Stimulated activated CD4-positive, alpha-beta T cell treated with anti-CD3 and anti-CD28 coated beads, TNF-alpha, amount 100 ng/mL, for 24 hours (primary cell): ENCODE results near the gene SLC9A7.
A peak's percentile ranks its signal among the peaks of the same experiment; 100 is the strongest.
"Not testable (repeated sequence)": the region's sequence is repeated elsewhere in the genome, so short reads cannot be mapped to it uniquely, and the experiment has no call there.

ENCODE experiments used
- DNase-seq, 3 experiments: peaks; one replicate each; pipeline ENCODE4 v3.0.0-alpha.2; 2020; ENCODE audit warnings: low read depth in 3 of 3

The SLC9A7 gene

DNA sequence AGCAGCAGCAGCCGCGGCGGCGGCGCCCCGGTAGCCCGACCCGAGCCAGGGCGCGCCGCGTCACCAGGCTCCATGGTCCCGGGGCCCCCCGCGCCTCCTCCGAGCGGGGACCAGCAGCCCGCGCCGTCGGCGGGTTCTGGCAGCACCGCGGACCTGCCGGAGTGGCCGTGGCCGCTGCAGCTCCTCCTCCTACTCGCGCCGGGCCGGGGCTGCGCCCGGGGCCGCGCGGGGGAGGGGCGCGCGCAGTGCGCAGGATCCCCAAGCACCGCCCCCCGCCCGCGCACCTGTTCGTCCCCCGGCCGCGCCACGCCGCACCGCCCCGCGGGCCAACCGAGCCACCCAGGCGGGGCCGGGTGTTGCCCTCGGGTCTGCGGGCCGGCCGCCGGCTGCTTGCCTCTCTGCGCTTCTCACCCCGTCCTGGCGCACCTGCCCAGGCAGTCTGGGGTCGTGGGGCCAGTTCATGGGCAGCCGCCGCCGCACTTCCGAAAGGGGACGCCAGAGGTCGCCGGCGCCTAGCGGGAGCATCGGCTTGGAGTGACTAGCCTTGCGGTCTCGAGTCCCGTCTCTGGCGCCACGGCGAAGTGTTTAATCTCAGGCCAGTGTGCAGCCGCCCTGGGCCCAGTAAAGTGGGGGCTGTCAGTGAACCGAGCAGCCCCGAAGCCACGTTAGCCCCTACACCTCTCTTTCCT lies at the start of gene SLC9A7:
SLC9A7 (minus strand) TSS at position 163 of the 689 bp plus-strand sequence; CDS start at position 74, 89 bp downstream.
- peak; percentile 53 to 76 (median 54) for DNase-seq

DNA sequence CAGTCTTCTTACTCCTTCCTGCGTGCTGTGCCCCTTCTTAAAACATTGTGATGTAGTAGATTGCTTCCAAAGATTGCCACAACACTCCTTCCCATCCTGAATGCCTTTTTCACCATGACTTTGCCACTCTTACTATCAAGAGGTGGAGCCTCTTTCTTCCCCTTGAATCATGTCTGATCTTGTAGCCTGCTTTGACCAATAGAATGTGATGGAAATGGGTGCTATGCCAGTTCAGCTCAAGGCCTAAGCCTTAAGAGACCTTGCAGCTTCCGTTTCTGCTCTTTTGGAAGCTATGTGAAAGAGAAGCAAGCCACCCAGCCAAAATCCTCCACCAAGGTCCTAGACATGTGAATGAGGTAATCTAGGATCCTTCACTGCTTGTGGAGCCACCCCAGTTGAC lies 46.4 kb upstream of the SLC9A7 start:
- no peak for DNase-seq

DNA sequence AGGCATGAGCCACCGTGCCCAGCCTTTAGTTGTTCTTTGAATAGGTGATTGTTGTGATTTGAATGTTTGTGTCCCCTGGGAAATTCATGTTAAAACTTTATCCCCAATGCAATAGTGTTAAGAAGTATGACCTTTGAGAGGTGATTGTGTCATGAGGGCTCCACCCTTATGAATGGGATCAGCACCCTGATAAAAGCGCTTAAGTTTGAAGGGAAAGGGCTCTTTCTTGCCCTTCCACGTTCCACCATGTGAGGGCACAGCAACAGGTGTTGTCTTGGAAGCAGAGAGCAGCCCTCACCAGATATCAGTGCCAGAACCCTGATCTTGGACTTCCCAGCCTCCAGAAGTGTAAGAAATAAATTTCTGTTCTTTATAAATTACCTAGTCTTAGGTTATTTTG lies 44.2 kb upstream of the SLC9A7 start:
- DNase-seq: no peak

DNA sequence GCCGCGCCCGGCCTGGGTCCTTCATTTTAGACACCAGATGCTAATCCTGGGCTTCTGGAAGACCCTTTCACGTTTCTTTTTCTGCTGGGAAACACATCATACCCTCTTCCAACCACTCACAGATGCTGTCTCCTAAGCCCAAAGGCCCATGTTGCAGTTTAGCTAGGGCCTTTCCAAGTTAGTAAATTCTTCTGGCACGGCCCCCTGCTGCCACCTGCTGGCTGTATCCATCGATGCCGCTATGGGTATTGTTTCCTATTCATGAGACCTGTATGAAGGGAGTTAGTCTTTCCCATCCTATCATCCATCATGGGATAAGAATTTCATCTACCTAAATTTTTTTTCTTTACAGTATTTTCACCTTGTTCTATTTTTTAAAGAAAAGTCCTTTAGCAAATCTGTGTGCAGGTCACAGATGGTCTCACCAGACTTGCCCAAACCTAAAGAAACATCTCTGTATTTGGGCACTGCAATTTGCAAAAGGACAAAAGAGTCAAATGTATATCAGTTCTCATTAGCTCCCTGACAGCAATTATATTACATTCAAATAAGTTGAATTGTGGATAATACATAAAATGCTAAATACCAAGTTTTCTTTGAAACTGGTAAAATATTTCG lies 37.8 kb upstream of the SLC9A7 start:
- DNase-seq: peak; percentile 37 to 70 (median 44)

DNA sequence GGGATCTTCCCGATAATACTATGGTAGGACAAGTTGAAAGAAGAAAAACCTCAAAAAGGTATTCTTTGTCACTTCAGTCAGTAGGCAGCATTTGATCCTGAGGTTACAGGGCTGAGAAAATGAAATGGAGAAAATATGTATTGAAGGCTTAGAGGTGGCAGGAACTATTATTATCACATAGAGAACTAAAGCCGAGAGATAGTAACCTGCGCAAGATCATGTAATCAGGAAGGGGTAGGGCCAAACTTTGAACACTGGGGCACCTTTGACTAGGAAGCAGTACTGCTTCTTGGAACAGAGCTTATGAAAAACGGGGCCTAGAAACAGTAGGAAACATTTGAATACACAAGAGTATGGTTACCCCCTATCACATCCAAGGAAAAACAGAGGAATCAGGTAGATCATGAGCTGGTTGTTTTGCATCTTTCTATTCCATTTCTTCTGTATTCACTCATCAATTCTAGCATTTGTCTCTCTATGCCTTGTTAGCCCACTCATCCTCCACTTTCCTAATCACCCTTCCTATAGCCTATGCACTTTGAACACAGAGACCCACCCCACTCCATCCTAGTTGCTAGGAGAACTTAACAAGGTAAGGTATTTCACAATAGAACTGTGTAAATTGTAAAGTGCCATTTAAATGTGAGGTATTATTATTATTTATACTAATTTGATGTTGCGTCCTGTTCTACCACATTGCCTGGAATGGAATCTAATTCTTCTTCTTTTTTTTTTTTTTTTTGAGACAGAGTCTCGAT lies 34.6 kb upstream of the SLC9A7 start:
- DNase-seq: no peak

DNA sequence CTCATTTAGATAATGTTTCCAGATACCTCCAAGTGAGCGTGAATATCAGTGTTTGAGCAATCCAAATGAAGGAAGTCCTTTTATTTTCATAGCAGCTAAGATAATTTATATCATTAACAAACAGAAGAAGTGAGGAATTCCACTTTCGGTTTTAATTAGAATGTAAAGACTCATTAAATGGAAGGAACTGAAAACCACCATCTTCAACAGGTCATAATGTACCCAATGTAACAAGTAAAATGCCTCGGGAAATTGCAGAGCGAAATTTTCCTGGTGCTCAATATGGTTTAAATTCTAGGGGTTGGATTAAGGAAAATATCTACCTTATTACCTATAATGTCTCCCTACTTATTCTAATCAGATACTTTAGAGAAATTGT lies 33.9 kb upstream of the SLC9A7 start:
- DNase-seq: no peak

DNA sequence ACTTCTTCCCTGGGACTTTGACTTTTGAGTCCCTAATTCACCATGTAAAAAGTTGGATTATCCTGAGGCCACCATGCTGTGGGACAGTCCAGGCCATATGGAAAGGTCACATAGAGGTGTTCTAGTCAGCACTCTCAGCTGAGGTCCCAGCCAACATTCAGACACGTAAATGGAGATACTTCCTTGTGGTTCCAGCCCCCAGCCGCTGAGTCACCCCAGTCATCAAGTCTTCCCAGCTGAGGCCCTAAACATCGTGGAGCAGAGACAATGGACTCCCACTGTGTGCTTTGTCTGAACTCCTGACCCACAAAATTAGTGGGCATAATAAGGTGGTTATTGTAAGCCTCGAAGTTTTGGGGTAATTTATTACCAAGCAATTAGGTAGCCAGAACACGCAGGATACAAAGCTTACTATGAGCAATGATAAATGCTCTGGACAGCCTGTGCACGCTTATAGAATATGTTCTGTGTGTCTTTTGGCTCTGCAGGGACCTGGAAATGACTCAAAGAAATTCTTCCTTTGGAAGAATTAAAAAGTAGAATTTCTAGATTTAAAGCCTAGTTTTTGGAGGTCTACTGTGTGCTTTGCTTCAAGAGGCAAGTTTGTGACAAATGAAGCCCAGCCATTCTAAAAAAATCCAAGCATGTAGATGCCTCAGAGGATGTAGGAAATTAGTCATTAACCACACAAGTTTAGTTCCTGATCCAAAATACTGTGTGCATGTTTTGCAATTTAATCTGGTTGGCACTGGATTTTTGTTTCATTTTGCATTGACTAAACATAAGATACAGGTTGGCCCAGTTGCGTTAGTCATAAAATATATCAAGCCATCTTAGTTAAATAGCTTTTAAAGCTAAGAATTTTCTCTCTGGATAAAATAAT lies 33.2 kb upstream of the SLC9A7 start:
- peak in 1 of 3 experiments; percentile 4 for DNase-seq

DNA sequence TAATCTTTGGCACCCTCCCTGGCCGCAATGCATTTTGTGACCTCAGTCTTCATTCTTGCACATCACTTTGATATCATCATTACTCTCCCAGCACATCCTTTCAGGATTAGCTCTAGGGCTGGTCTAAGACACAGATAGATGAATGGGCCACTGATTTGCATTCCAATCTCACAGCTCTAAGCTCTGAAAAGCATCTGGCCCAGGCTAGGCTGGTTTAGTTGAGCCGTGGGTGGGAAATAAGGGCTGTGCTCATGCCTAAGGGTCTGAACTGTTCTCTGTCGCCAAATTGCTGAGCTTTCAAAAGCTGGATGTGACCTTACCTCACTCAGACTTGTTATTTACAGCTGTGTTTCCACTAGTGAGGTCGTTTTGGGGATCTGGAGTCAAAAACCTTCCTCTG lies 30.0 kb upstream of the SLC9A7 start:
- no peak for DNase-seq

DNA sequence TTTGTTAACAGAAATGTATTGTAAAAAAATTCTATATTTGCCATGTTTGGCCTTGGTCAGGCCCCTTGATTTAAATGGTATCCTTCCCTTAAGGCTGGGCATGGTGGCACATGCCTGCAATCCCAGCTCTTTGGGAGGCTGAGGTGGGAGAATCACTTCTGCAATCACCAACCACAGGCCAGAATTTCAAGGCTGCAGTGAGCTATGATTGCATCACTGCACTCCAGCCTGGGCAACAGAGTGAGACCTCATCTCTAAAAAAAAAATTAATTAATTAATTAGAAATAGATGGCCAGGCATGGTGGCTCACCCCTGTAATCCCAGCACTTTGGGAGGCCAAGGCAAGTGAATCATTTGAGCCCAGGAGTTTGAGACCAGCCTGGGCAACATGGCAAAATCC lies 25.5 kb upstream of the SLC9A7 start:
- DNase-seq: not testable (repeated sequence)

DNA sequence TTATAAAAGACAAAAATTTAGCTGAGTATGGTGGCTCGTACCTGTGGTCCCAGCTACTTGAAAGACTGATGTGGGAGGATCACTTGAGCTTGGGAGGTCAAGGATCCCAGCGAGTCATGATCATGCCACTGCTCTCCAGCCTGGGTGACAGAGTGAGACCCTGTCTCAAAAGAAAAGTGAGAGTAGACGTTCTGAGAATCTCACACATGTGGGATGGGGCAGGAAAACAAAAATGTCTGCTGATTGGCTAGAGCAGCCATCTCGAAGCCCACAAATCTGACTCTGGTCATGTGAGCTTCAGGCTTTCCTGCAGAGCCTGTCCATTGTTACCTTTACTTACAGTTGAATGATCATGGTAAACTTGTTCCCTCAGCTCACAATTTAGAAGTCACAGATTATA lies 23.1 kb upstream of the SLC9A7 start:
- DNase-seq: no peak

DNA sequence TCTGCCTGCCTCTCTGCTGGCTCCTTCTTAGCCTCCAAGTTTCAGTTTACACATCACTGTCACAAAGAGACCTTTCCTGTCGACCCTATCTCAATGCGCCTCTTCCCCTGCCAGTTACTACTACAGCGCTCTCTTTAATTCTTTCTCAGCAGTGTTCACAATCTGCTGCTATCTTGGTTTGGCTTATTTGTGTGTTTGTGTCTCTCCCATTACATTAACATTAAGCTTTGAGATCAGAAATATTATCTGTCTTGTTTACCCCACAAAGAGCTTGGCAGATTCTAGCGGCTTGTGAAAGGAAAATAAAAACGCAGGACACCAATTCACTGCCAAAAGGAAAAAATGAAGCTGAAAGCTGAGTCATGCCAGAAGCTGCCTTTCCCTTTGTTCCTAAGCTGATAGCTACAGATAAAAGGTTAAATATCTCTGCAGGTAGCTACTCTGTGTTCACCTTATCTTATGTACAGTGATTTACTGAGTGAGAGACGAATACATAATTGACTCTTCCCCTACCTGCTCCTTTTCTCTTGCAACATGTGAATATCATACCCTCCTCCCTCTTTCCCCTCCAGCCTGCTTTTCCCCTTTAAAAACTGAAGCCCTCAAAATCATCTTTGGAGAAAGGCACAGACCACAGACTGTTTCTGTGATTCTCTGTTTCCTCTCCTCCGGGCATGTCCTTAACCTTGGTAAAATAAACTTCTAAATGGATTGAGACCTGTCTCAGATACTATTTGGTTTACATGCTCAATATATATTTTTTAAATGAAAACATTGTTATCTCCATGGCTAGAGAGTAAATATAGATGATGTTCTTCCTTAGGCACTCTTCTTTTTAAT lies 19.3 kb upstream of the SLC9A7 start:
- DNase-seq: no peak

DNA sequence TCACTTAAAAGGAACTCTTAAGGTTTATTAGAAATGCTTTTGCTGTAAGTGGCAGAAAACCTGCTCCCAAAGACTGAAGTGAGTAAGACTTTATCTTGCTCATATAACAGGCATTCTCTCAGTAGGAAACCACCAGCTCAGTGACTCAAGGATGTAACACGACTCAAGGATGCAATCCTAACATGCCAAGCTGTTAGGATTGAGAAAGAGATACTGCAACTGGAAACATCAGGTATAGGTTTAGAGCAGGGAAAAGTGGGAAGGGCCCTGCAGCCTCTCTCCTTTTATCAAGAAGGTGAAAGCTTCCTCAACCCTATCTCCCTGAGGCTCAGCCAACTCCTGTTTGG lies 11.9 kb upstream of the SLC9A7 start:
- no peak for DNase-seq

DNA sequence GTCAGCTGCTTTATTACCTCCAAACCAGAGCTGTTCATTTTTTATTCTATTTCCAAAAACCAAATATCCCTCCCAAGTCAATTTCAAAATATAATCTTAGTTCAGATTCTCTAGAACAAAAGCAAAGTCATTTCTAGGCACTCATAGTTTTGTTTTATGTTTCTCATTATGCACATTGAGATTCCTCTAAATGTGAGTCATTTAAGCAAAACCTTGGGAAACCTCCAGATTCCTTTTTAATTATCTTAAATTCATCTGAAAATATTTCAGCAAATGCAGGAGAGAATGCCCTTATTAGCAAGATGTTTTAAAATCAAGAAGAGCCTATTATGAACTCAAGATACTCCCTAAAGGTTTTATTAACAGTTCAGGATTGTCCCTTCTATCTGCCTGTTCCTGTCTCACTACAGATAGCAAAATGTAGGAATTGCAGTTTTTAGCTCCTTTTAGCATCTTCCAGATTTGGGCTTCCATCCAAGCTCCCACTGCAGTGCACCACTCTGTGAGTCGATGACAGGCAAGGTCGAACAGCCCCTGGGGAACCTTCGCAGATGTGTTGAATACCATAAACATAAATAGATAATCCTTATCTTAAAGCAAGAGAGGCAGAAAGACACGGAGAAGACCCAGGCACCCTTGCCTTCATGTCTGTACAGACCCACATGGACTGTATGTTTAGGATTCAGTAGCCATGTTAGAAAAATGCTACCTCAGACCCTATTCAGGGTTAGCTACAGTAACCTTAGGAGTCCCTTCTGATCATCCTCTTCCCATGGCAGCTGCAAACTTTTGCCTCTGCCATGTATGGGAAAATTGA lies 11.3 kb upstream of the SLC9A7 start:
- no peak for DNase-seq

DNA sequence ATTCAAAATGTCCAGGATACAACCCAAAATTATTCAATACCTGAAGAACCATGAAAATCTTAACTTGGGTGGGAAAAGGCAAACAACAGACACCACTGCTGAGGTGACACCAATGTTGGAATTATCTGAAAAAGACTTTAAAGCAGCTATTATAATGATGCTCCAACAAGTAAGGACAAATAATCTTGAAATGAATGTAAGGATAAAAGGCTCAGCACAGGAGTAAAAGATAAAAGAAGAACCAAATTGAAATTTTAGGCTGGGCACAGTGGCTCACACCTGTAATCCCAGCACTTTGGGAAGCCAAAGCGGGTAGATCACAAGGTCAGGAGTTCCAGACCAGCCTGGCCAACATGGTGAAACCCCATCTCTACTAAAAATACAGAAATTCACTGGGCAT lies 4.0 kb upstream of the SLC9A7 start:
- DNase-seq: no peak

DNA sequence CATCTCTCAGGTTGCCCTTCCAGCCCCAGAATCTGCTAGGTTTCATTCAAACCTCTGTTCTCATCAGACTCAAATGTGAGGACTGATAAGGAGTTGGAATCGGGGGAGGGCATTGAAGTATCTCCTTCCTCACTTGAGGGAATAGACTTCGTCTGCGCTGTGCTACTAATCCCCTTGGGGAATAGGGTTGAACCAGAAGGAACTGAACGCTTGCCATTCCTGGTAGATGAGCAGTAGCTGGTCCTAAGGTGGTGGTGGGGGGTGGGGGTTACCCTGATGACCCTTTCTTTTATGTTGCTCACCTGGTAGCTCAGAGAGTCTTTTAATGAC lies 692 bp upstream of the SLC9A7 start:
- no peak for DNase-seq

DNA sequence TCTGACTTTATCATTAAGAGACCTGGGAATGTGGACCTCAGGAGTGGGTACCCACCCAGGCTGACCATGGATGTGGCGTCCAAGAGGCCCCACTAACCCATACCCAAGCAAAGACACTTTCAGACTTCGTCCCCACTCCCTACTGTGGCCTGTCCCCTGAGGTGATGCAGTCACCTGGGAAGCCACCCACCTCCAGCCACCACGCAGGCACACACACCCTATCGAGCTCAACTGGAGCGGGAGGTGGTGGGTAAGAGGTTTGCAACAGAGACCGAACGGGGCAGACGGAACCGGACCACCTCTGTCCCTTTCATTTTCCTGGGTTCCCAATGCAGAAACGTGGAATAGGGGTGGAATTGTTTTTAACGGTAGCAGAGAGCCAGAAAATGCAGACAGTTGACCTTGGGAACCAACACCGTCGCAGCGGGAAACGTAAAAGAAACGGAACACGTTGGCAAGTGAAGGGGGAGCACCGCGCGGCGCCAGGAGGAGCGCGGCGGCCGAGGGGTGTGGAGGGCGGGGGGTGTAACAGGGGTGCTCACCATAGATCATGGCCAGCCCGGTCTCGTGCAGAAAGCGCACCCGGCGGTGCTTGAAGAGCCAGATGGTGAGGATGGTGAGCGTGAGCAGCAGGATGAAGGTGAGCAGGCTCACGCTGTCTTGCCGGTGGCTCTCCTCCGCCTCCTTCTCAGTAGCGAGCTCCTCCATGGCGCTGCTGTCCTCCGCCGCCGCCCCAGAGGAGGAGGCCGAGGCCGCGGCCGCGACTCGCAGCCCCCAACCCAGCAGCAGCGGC lies 559 bp downstream of the SLC9A7 start:
- peak in 2 of 3 experiments; percentile 5 to 14 for DNase-seq

DNA sequence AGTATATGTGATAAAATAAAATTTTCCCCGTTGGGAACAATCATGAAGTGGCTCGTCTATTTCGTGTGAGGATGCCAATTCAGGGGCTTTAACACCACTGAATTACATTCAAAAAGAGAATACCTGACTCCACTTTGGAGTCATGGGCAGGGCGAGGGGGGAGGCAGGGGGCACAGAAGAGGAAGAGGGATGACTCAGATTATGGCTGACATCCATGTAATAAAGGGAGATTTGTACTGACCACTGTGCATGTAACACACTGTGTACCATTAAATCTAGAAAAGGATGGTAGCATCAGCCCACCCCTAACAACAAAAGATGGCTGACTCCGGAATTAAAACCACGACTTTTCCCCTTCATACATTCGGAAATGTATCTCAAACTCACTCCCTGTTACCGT lies 1.3 kb downstream of the SLC9A7 start:
- no peak for DNase-seq

DNA sequence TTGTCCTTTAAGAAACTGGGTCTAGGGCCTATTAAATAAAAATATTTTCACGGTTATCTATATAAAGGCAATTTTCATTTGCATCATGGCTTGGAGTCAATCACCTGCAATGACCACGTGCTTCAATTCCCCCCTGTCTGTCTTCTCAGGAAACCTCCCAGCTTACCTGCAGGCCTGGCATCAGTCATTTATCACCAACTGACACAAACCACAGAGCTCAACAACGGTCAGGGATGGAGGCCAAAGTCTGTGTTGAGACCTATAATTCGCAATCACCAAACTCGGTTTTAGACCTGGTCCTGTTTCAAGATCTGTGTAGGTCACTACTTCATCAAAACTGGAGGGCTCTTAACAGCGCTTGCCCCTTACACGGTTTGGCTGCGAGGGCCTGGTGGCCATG lies 1.9 kb downstream of the SLC9A7 start:
- DNase-seq: no peak

DNA sequence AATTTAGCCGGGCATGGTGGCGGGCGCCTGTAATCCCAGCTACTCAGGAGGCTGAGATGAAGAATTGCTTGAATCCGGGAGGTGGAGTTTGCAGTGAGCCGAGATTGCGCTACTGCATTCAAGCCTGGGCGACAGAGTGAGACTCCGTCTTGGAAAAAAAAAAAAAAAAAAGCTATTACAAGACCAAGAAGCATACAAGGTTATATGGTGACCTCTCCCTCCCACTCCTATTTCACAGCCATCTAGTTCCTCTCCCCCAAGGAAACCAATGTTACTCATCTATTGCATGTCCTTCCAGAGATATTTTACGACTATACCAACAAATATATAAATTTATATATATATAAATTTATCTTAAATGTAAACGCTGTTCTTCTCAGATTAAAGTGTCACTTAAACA lies 3.2 kb downstream of the SLC9A7 start:
- DNase-seq: no peak
